Measurements from ENCODE around the gene TUBGCP5. TPM values are rescaled to one million over a fixed set of nuclear protein-coding genes. Genes with fewer than 3 reads are reported as not detected.

The TUBGCP5 gene
- total and polyA plus RNA-seq, 10 of the 15 experiments (the other 5 are each of a cell fraction or from before 2014, with no cell fraction given), result 6.4 to 29.2 (median 20.2) TPM

DNA sequence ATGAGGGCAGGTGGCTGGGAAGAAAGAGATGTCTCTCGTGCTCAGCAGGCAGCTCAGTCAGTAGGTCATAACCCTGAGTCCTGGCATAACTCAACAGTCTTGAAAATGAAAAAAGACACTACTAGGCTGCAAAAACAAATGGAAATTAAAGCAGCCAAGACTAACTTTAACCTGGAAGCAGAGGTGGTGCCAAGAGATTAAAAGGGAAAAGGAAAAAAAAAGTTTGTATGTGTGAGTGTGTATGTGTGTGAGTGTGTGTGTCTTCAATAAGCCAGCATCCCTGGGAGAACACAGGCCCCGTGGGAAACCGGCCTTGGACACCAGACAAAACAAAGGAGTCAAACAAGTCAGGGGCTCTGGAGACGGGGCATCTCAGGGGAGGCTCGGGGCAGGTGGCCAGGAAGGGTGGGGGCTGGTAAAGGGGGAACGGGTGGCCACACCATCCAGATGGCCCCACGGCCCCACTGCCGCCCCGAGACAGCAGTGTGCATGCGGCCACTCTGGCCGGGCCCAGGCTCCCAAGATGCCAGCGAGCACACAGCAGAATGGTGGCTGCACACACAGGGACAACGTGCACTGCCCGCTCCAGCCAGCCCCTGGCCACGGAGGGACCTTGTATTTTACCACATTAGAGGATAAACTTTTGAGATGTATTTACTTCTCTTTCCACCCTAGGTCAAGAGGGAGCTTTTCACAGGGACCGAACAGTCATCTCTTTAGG lies 83.0 kb downstream of the TUBGCP5 start (continued):
- TF ChIP-seq, protein P1, sequence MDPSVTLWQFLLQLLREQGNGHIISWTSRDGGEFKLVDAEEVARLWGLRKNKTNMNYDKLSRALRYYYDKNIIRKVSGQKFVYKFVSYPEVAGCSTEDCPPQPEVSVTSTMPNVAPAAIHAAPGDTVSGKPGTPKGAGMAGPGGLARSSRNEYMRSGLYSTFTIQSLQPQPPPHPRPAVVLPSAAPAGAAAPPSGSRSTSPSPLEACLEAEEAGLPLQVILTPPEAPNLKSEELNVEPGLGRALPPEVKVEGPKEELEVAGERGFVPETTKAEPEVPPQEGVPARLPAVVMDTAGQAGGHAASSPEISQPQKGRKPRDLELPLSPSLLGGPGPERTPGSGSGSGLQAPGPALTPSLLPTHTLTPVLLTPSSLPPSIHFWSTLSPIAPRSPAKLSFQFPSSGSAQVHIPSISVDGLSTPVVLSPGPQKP (IDR thresholded peaks at IDR 0.05; ENCODE audit: low read depth, low read length), result no peak
- no peak for TF ChIP-seq ZNF24 (IDR thresholded peaks at IDR 0.05)

DNA sequence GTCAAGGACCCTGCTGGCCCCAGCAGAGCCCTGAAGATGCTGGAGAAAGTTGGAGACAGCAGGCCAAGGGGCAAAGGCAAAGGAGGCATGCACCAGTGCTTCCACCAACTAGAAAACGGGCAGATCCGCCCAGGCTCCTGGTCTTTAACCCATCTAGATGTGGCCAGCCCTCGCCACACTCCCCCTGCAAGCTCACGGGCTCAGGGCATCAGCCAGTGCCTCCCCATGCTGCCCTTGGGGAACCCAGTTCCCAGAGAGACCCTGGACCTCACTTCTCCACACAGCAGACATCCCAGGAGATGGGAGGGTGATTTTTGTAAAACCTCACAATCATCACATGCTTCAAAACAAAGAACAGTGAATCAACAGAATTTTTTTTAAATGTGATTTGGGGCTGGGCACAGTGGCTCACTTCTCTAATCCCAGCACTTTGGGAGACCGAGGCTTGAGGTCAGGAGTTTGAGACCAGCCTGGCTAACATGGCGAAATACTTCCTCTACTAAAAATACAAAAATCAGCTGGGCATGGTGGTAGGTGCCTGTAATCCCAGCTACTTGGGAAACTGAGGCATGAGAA lies 83.7 kb downstream of the TUBGCP5 start:
- Histone ChIP-seq H3K27me3 (replicated peaks in 1 of 2; ENCODE audit: control insufficient read depth in 2 of 2, insufficient read depth in 2 of 2, low read length in 1 of 2) (no peaks in the 10 kb centered on the region), H3K36me3 (ENCODE audit: control insufficient read depth in 2 of 2, insufficient read depth in 2 of 2, low read length in 1 of 2) (no peaks in the 10 kb centered on the region), H3K4me3 (no peak overlapping the region), H3K4me1 (ENCODE audit: control insufficient read depth, insufficient read depth, low read length) (peaks cover 21% of the 10 kb centered on the region), H3K27ac (ENCODE audit: control insufficient read depth, insufficient read depth) (no peak overlapping the region), H4K20me1 (ENCODE audit: control insufficient read depth, insufficient read depth) (no peaks in the 10 kb centered on the region), H3K79me2 (ENCODE audit: control insufficient read depth, insufficient read depth, low read length) (peaks cover 16% of the 10 kb centered on the region), H2AFZ (ENCODE audit: control insufficient read depth, low read depth, low read length) (no peak overlapping the region), H3K4me2 (ENCODE audit: control insufficient read depth, insufficient read depth) (no peak overlapping the region), H3K9ac (ENCODE audit: control insufficient read depth, insufficient read depth, low read length) (no peak overlapping the region), H3K9me3 (replicated peaks; ENCODE audit: control insufficient read depth, insufficient read depth, low read length) (no peaks in the 10 kb centered on the region)
- ChIA-PET POLR2A (no interaction called here), CTCF (no interaction called here), SMC1A (ENCODE audit: uncharacterized antibody, unreplicated experiment) (interaction anchor here (1.2 kb wide), 1 partner anchor 20 kb away, joined by 3 read pairs; no protein-coding TSS in a partner anchor), RAD21 (ENCODE audit: unreplicated experiment) (no interaction called here)
- BruUV-seq (replicated peaks), result no TSS peak
- FAIRE-seq, result no peak
- in situ Hi-C loops (cut with MboI), result no loop called here
- no peak for ATAC-seq
- 97% methylated on average over 6 of the region's 6 CpGs for WGBS (ENCODE audit: insufficient coverage, insufficient replicate concordance, low lambda C conversion rate, missing lambda C conversion rate)
- DNase-seq (ENCODE audit: low read depth, low spot score), result no peak
- TF ChIP-seq WRNIP1 (IDR thresholded peaks at IDR 0.05; ENCODE audit: borderline replicate concordance, low read depth, low read length) (no peak), CBX3 (IDR thresholded peaks at IDR 0.05; ENCODE audit: borderline replicate concordance, low read depth) (no peak), SUZ12 (IDR thresholded peaks at IDR 0.05; ENCODE audit: unreplicated experiment) (no peak), BHLHE40 (IDR thresholded peaks at IDR 0.05; ENCODE audit: borderline replicate concordance in 1 of 2, low read depth in 2 of 2, low read length in 1 of 2) (no peak)
- intact Hi-C loops (cut with micrococcal nuclease; ENCODE audit: unreplicated experiment), result no loop called here
